ENCODE data around the gene DGKQ. TPM values are rescaled to one million over a fixed set of nuclear protein-coding genes. Genes with fewer than 3 reads are reported as not detected.
A peak's percentile ranks its signal among the peaks of the same experiment; 100 is the strongest.

Gene DGKQ
- total and polyA plus RNA-seq, 2 of the 13 experiments (the other 11 are each of a cell fraction or from before 2014, with no cell fraction given) = 4.5 to 7.2 TPM

DNA sequence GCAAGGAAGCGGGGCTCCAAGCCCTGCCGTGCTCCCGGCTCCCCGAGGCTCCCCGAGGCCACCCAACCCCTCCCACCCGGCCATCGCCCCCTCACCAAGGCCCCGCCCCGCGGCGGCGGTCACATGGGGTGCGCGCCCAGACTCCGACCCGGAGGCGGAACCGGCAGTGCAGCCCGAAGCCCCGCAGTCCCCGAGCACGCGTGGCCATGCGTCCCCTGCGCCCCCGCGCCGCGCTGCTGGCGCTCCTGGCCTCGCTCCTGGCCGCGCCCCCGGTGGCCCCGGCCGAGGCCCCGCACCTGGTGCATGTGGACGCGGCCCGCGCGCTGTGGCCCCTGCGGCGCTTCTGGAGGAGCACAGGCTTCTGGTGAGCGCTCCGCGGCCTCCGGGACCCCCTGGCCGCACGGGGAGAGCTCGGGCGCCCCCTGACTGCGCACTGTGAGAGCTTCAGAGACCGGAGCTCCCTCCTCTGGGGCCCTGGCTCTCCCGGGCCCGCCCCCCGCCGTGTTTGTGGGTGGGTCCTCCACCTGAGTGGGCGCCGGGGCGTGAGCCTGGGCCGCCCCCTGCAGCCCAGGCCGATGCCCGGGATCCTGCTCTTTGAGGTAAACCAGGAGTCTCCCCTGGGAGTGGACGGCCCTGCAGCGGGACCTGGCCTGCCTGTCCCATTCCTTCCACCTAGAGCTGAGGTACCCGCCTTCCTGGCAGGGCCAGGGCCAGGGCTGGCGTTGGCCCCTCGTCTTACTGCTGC is 13.7 kb upstream of the DGKQ start, which contains the start of gene IDUA (continued):
- TF ChIP-seq FOXA3 (CRISPR knock-in tag; IDR thresholded peaks at IDR 0.05) = peak; percentile 0; the same call in 1 of the 2 replicates
- TF ChIP-seq KDM5B (CRISPR knock-in tag; IDR thresholded peaks at IDR 0.05; ENCODE audit: borderline replicate concordance) = no peak; the same call in 1 of the 2 replicates
- TF ChIP-seq HNF4A (CRISPR knock-in tag; IDR thresholded peaks at IDR 0.05) = 0 out of 2 replicates have a peak, but pooled peaks have one; percentile 6
- TF ChIP-seq SMAD9 (CRISPR knock-in tag; IDR thresholded peaks at IDR 0.05) = no peak
- TF ChIP-seq AGO1 (IDR thresholded peaks at IDR 0.05; ENCODE audit: low read depth, low read length, poor library complexity, severe bottlenecking) = peak; percentile 100
- no peak for TF ChIP-seq XBP1 (CRISPR knock-in tag; IDR thresholded peaks at IDR 0.05)
- peak; percentile 31; the same call in 1 of the 2 replicates for TF ChIP-seq MEF2D (CRISPR knock-in tag; IDR thresholded peaks at IDR 0.05)
- no peak for TF ChIP-seq ZFP41 (CRISPR knock-in tag; IDR thresholded peaks at IDR 0.05; ENCODE audit: borderline replicate concordance)
- no peak for TF ChIP-seq ZFP62 (CRISPR knock-in tag; IDR thresholded peaks at IDR 0.05)
- TF ChIP-seq, protein P1, sequence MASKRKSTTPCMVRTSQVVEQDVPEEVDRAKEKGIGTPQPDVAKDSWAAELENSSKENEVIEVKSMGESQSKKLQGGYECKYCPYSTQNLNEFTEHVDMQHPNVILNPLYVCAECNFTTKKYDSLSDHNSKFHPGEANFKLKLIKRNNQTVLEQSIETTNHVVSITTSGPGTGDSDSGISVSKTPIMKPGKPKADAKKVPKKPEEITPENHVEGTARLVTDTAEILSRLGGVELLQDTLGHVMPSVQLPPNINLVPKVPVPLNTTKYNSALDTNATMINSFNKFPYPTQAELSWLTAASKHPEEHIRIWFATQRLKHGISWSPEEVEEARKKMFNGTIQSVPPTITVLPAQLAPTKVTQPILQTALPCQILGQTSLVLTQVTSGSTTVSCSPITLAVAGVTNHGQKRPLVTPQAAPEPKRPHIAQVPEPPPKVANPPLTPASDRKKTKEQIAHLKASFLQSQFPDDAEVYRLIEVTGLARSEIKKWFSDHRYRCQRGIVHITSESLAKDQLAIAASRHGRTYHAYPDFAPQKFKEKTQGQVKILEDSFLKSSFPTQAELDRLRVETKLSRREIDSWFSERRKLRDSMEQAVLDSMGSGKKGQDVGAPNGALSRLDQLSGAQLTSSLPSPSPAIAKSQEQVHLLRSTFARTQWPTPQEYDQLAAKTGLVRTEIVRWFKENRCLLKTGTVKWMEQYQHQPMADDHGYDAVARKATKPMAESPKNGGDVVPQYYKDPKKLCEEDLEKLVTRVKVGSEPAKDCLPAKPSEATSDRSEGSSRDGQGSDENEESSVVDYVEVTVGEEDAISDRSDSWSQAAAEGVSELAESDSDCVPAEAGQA (IDR thresholded peaks at IDR 0.05; ENCODE audit: low read depth) = no peak
- TF ChIP-seq, protein P1 (CRISPR knock-in tag; IDR thresholded peaks at IDR 0.05; ENCODE audit: borderline replicate concordance) = no peak; the same call in 1 of the 2 replicates
- TF ChIP-seq, protein P2, sequence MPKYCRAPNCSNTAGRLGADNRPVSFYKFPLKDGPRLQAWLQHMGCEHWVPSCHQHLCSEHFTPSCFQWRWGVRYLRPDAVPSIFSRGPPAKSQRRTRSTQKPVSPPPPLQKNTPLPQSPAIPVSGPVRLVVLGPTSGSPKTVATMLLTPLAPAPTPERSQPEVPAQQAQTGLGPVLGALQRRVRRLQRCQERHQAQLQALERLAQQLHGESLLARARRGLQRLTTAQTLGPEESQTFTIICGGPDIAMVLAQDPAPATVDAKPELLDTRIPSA (CRISPR knock-in tag; IDR thresholded peaks at IDR 0.05; ENCODE audit: borderline replicate concordance) = peak; percentile 83; the same call in 1 of the 2 replicates
- TF ChIP-seq, protein P3, sequence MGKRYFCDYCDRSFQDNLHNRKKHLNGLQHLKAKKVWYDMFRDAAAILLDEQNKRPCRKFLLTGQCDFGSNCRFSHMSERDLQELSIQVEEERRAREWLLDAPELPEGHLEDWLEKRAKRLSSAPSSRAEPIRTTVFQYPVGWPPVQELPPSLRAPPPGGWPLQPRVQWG (CRISPR knock-in tag; IDR thresholded peaks at IDR 0.05; ENCODE audit: borderline replicate concordance, low read depth) = no peak
- TF ChIP-seq MBNL3 (CRISPR knock-in tag; conservative IDR thresholded peaks at IDR 0.05) = no peak
- TF ChIP-seq ZNF121 (CRISPR knock-in tag; IDR thresholded peaks at IDR 0.05) = peak; percentile 76
- TF ChIP-seq, protein P4, sequence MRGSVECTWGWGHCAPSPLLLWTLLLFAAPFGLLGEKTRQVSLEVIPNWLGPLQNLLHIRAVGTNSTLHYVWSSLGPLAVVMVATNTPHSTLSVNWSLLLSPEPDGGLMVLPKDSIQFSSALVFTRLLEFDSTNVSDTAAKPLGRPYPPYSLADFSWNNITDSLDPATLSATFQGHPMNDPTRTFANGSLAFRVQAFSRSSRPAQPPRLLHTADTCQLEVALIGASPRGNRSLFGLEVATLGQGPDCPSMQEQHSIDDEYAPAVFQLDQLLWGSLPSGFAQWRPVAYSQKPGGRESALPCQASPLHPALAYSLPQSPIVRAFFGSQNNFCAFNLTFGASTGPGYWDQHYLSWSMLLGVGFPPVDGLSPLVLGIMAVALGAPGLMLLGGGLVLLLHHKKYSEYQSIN (CRISPR knock-in tag; IDR thresholded peaks at IDR 0.05; ENCODE audit: borderline replicate concordance) = no peak
- TF ChIP-seq, protein P5, sequence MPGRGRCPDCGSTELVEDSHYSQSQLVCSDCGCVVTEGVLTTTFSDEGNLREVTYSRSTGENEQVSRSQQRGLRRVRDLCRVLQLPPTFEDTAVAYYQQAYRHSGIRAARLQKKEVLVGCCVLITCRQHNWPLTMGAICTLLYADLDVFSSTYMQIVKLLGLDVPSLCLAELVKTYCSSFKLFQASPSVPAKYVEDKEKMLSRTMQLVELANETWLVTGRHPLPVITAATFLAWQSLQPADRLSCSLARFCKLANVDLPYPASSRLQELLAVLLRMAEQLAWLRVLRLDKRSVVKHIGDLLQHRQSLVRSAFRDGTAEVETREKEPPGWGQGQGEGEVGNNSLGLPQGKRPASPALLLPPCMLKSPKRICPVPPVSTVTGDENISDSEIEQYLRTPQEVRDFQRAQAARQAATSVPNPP (CRISPR knock-in tag; IDR thresholded peaks at IDR 0.05) = peak; percentile 66; the same call in 1 of the 2 replicates
- TF ChIP-seq ZMAT3 (CRISPR knock-in tag; conservative IDR thresholded peaks at IDR 0.05) = peak; percentile 63; the same call in 1 of the 2 replicates
- TF ChIP-seq, protein P6, sequence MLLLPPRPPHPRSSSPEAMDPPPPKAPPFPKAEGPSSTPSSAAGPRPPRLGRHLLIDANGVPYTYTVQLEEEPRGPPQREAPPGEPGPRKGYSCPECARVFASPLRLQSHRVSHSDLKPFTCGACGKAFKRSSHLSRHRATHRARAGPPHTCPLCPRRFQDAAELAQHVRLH (CRISPR knock-in tag; IDR thresholded peaks at IDR 0.05; ENCODE audit: borderline replicate concordance, low read depth) = 0 out of 2 replicates have a peak, but pooled peaks have one; percentile 15
